ENCODE data around the gene DAB2IP.

DAB2IP gene

GRCh38 chr9:121700165-121700831 is 48.9 kb downstream of the DAB2IP start:
- Histone ChIP-seq H3K4me3 (ENCODE audit: low read depth in 1 of 2, low read length in 2 of 2) (peak overlapping the region; percentile 55 to 66), H3K9ac (ENCODE audit: low read depth in 1 of 2, low read length in 2 of 2) (peak overlapping the region; percentile 36 to 47), H3K9me3 (ENCODE audit: control insufficient read depth in 1 of 2, low read length in 2 of 2) (no peaks in the 10 kb centered on the region), H3K27ac (ENCODE audit: low read depth, low read length) (peak overlapping the region; percentile 65), H3K27me3 (ENCODE audit: control insufficient read depth in 1 of 2, insufficient read depth in 2 of 2, low read length in 2 of 2) (peaks cover 0 to 13% of the 10 kb centered on the region in 2 donors), H3K36me3 (ENCODE audit: control insufficient read depth in 1 of 2, insufficient read depth in 2 of 2, low read length in 2 of 2) (no peaks in the 10 kb centered on the region), H3K4me1 (ENCODE audit: control insufficient read depth in 1 of 2, insufficient read depth in 2 of 2, low read length in 2 of 2) (peaks cover 9 to 18% of the 10 kb centered on the region in 2 donors)

- Histone ChIP-seq H3K9ac (ENCODE audit: low read depth in 1 of 2, low read length in 2 of 2) (no peak overlapping the region), H3K4me1 (ENCODE audit: control insufficient read depth in 1 of 2, insufficient read depth in 2 of 2, low read length in 2 of 2) (peaks cover 9 to 18% of the 10 kb centered on the region in 2 donors), H3K4me3 (ENCODE audit: low read depth in 1 of 2, low read length in 2 of 2) (peak overlapping the region; percentile 36 to 55), H3K27ac (ENCODE audit: low read depth, low read length) (no peak overlapping the region), H3K27me3 (ENCODE audit: control insufficient read depth in 1 of 2, insufficient read depth in 2 of 2, low read length in 2 of 2) (peaks cover 0 to 13% of the 10 kb centered on the region in 2 donors), H3K36me3 (ENCODE audit: control insufficient read depth in 1 of 2, insufficient read depth in 2 of 2, low read length in 2 of 2) (no peaks in the 10 kb centered on the region), H3K9me3 (ENCODE audit: control insufficient read depth in 1 of 2, low read length in 2 of 2) (no peaks in the 10 kb centered on the region)
Measured at GRCh38 chr9:121700832-121701419, 49.5 kb downstream of the DAB2IP start.

GRCh38 chr9:121701736-121702261 is 50.4 kb downstream of the DAB2IP start:
- Histone ChIP-seq H3K9ac (ENCODE audit: low read depth in 1 of 2, low read length in 2 of 2) (no peak overlapping the region), H3K36me3 (ENCODE audit: control insufficient read depth in 1 of 2, insufficient read depth in 2 of 2, low read length in 2 of 2) (no peaks in the 10 kb centered on the region), H3K27me3 (ENCODE audit: control insufficient read depth in 1 of 2, insufficient read depth in 2 of 2, low read length in 2 of 2) (peaks cover 0 to 13% of the 10 kb centered on the region in 2 donors), H3K4me1 (ENCODE audit: control insufficient read depth in 1 of 2, insufficient read depth in 2 of 2, low read length in 2 of 2) (peaks cover 9 to 18% of the 10 kb centered on the region in 2 donors), H3K4me3 (ENCODE audit: low read depth in 1 of 2, low read length in 2 of 2) (no peak overlapping the region), H3K9me3 (ENCODE audit: control insufficient read depth in 1 of 2, low read length in 2 of 2) (no peaks in the 10 kb centered on the region), H3K27ac (ENCODE audit: low read depth, low read length) (no peak overlapping the region)

- H3K27ac ChIP-seq (ENCODE audit: low read depth, low read length): no peak overlapping the region
- no peaks in the 10 kb centered on the region for H3K9me3 ChIP-seq (ENCODE audit: control insufficient read depth in 1 of 2, low read length in 2 of 2)
- H3K36me3 ChIP-seq (ENCODE audit: control insufficient read depth in 1 of 2, insufficient read depth in 2 of 2, low read length in 2 of 2): no peaks in the 10 kb centered on the region
- no peak overlapping the region for H3K9ac ChIP-seq (ENCODE audit: low read depth in 1 of 2, low read length in 2 of 2)
- peaks cover 16 to 24% of the 10 kb centered on the region in 2 donors for H3K4me1 ChIP-seq (ENCODE audit: control insufficient read depth in 1 of 2, insufficient read depth in 2 of 2, low read length in 2 of 2)
- H3K27me3 ChIP-seq (ENCODE audit: control insufficient read depth in 1 of 2, insufficient read depth in 2 of 2, low read length in 2 of 2): peaks cover 0 to 11% of the 10 kb centered on the region in 2 donors
- H3K4me3 ChIP-seq (ENCODE audit: low read depth in 1 of 2, low read length in 2 of 2): no peak overlapping the region
Measured at GRCh38 chr9:121703014-121703734, 51.7 kb downstream of the DAB2IP start.

GRCh38 chr9:121704281-121704680 is 52.8 kb downstream of the DAB2IP start:
- Histone ChIP-seq H3K4me1 (ENCODE audit: control insufficient read depth in 1 of 2, insufficient read depth in 2 of 2, low read length in 2 of 2) (peaks cover 19 to 27% of the 10 kb centered on the region in 2 donors), H3K36me3 (ENCODE audit: control insufficient read depth in 1 of 2, insufficient read depth in 2 of 2, low read length in 2 of 2) (no peaks in the 10 kb centered on the region), H3K9ac (ENCODE audit: low read depth in 1 of 2, low read length in 2 of 2) (no peak overlapping the region), H3K4me3 (ENCODE audit: low read depth in 1 of 2, low read length in 2 of 2) (no peak overlapping the region), H3K27ac (ENCODE audit: low read depth, low read length) (no peak overlapping the region), H3K9me3 (ENCODE audit: control insufficient read depth in 1 of 2, low read length in 2 of 2) (no peaks in the 10 kb centered on the region), H3K27me3 (ENCODE audit: control insufficient read depth in 1 of 2, insufficient read depth in 2 of 2, low read length in 2 of 2) (peaks cover 0 to 7% of the 10 kb centered on the region in 2 donors)

GRCh38 chr9:121706149-121706750 is 54.8 kb downstream of the DAB2IP start:
- Histone ChIP-seq H3K9me3 (ENCODE audit: control insufficient read depth in 1 of 2, low read length in 2 of 2) (no peaks in the 10 kb centered on the region), H3K27me3 (ENCODE audit: control insufficient read depth in 1 of 2, insufficient read depth in 2 of 2, low read length in 2 of 2) (no peaks in the 10 kb centered on the region), H3K27ac (ENCODE audit: low read depth, low read length) (no peak overlapping the region), H3K4me3 (ENCODE audit: low read depth in 1 of 2, low read length in 2 of 2) (no peak overlapping the region), H3K4me1 (ENCODE audit: control insufficient read depth in 1 of 2, insufficient read depth in 2 of 2, low read length in 2 of 2) (peaks cover 16 to 26% of the 10 kb centered on the region in 2 donors), H3K36me3 (ENCODE audit: control insufficient read depth in 1 of 2, insufficient read depth in 2 of 2, low read length in 2 of 2) (no peaks in the 10 kb centered on the region), H3K9ac (ENCODE audit: low read depth in 1 of 2, low read length in 2 of 2) (no peak overlapping the region)

GRCh38 chr9:121707477-121708424 is 56.3 kb downstream of the DAB2IP start:
- no peaks in the 10 kb centered on the region for H3K36me3 ChIP-seq (ENCODE audit: control insufficient read depth in 1 of 2, insufficient read depth in 2 of 2, low read length in 2 of 2)
- no peak overlapping the region for H3K4me3 ChIP-seq (ENCODE audit: low read depth in 1 of 2, low read length in 2 of 2)
- H3K27me3 ChIP-seq (ENCODE audit: control insufficient read depth in 1 of 2, insufficient read depth in 2 of 2, low read length in 2 of 2): no peaks in the 10 kb centered on the region
- peaks cover 25 to 32% of the 10 kb centered on the region in 2 donors for H3K4me1 ChIP-seq (ENCODE audit: control insufficient read depth in 1 of 2, insufficient read depth in 2 of 2, low read length in 2 of 2)
- H3K9me3 ChIP-seq (ENCODE audit: control insufficient read depth in 1 of 2, low read length in 2 of 2): no peaks in the 10 kb centered on the region
- no peak overlapping the region for H3K27ac ChIP-seq (ENCODE audit: low read depth, low read length)
- H3K9ac ChIP-seq (ENCODE audit: low read depth in 1 of 2, low read length in 2 of 2): no peak overlapping the region

GRCh38 chr9:121708768-121709488 is 57.5 kb downstream of the DAB2IP start:
- no peak overlapping the region for H3K9ac ChIP-seq (ENCODE audit: low read depth in 1 of 2, low read length in 2 of 2)
- no peak overlapping the region for H3K4me3 ChIP-seq (ENCODE audit: low read depth in 1 of 2, low read length in 2 of 2)
- H3K4me1 ChIP-seq (ENCODE audit: control insufficient read depth in 1 of 2, insufficient read depth in 2 of 2, low read length in 2 of 2): peaks cover 28 to 34% of the 10 kb centered on the region in 2 donors
- no peaks in the 10 kb centered on the region for H3K27me3 ChIP-seq (ENCODE audit: control insufficient read depth in 1 of 2, insufficient read depth in 2 of 2, low read length in 2 of 2)
- H3K36me3 ChIP-seq (ENCODE audit: control insufficient read depth in 1 of 2, insufficient read depth in 2 of 2, low read length in 2 of 2): no peaks in the 10 kb centered on the region
- H3K27ac ChIP-seq (ENCODE audit: low read depth, low read length): no peak overlapping the region
- no peaks in the 10 kb centered on the region for H3K9me3 ChIP-seq (ENCODE audit: control insufficient read depth in 1 of 2, low read length in 2 of 2)

GRCh38 chr9:121709798-121710197 is 58.4 kb downstream of the DAB2IP start:
- Histone ChIP-seq H3K27ac (ENCODE audit: low read depth, low read length) (no peak overlapping the region), H3K9me3 (ENCODE audit: control insufficient read depth in 1 of 2, low read length in 2 of 2) (no peaks in the 10 kb centered on the region), H3K4me1 (ENCODE audit: control insufficient read depth in 1 of 2, insufficient read depth in 2 of 2, low read length in 2 of 2) (peaks cover 35 to 41% of the 10 kb centered on the region in 2 donors), H3K4me3 (ENCODE audit: low read depth in 1 of 2, low read length in 2 of 2) (no peak overlapping the region), H3K27me3 (ENCODE audit: control insufficient read depth in 1 of 2, insufficient read depth in 2 of 2, low read length in 2 of 2) (no peaks in the 10 kb centered on the region), H3K9ac (ENCODE audit: low read depth in 1 of 2, low read length in 2 of 2) (no peak overlapping the region), H3K36me3 (ENCODE audit: control insufficient read depth in 1 of 2, insufficient read depth in 2 of 2, low read length in 2 of 2) (no peaks in the 10 kb centered on the region)

All from duodenal mucosa (tissue), 2 donors.